ENCODE measurements around the gene KCND2.
"Not testable (repeated sequence)": the region's sequence is repeated elsewhere in the genome, so short reads cannot be mapped to it uniquely, and the experiment has no call there.

Gene KCND2

GRCh38 chr7:120502132-120502531 lies 229.2 kb downstream of the KCND2 start:
- no peak for DNase-seq (ENCODE audit: low read depth)

DNA sequence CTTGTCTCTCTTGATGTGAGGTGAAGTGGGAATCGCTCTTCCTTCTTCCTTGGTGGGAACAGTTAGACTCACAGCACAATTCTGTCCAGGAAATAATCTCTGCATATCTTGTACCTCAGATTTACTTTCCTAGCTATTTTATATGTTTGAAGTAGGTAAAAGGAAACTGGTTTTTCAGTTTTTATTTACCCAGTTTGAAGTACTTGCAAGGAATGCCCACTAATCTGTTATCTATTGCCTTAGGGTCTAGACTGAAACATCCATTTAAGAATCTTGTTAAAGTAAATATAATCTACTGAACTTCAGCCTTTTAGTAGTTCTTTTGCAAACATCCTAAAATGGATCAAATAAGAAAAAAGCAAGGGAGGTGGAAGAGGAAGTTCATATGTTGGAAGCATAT lies 229.8 kb downstream of the KCND2 start:
- DNase-seq (ENCODE audit: low read depth), result no peak

DNA sequence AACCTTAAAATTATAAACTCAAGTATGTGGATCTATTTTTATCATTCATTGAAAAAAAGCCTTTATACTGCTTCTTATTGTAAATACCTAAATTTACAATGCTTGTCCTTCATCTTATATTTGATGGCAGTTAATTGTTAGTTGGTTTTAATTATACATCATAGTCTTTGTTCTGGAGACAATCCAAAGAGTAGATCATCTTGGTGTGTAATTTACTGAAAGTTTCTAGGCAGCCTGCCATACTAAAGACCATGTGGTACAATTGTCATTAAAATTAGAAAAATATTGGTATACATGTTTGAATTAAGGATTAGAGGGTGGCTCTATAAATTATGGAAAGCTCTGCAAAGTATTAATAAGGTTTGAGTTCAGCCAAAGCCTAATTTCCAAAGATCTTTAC lies 231.4 kb downstream of the KCND2 start:
- no peak for DNase-seq (ENCODE audit: low read depth)

GRCh38 chr7:120505770-120506169 lies 232.8 kb downstream of the KCND2 start:
- DNase-seq (ENCODE audit: low read depth), result no peak

GRCh38 chr7:120512701-120513100 lies 239.7 kb downstream of the KCND2 start:
- no peak for DNase-seq (ENCODE audit: low read depth)

DNA sequence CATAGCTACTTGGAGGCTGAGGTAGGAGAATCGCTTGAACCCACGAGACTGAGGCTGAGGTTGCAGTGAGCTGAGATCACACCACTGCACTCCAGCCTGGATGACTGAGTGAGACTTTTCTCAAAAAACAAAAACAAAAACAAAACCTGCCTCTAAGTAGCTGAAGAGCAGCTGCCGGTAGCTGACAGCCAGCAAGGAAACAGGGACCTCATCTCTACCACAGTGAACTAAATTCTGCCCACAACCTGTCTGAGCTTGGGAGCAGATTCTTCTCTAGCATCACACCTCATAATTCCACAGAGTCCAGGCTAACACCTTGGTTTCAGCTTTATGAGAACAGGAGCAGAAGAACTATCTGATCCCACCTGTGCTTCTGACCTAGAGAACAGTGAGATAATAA lies 246.2 kb downstream of the KCND2 start:
- DNase-seq (ENCODE audit: low read depth), result no peak

- no peak for DNase-seq (ENCODE audit: low read depth)
Measured at GRCh38 chr7:120521761-120522737, 249.1 kb downstream of the KCND2 start.

DNA sequence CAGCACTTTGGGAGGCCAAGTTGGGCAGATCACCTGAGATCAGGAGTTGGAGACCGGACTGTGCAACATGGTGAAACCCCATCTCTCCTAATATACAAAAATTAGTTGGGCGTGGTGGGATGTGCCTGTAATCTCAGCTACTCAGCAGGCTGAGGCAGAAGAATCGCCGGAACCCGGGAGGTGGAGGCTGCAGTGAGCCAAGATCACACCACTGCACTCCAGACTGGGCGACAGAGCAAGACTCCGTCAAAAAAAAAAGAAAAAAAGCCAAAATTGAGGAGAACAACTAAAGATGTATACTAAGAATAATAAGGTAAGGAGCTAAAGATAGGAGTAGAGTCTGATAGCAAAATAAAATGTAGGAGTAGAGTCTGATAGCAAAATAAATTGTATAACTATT lies 251.0 kb downstream of the KCND2 start:
- DNase-seq (ENCODE audit: low read depth), result no peak

- DNase-seq (ENCODE audit: low read depth), result no peak
Measured at GRCh38 chr7:120526902-120527509, 254.0 kb downstream of the KCND2 start.

GRCh38 chr7:120529736-120530135 lies 256.8 kb downstream of the KCND2 start:
- DNase-seq (ENCODE audit: low read depth), result no peak

DNA sequence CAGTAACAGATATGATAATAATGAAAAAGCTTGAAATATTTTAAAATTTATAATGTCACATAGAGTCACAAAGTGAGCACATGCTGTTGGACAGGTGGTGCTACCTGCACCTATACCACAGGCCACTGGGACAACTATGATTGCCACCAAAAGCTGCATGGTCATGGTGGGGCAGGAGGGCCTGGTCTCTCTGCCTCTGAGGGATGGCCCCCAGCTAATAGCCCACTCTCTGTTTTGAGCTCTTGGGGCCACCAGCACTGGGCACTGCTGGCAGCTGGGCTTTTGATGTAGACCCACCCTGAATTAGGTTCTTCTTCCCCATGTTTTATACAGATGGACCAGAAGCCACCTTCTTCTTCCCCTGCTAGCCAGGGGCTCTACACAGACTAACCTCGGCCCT lies 265.4 kb downstream of the KCND2 start:
- DNase-seq (ENCODE audit: low read depth), result no peak

DNA sequence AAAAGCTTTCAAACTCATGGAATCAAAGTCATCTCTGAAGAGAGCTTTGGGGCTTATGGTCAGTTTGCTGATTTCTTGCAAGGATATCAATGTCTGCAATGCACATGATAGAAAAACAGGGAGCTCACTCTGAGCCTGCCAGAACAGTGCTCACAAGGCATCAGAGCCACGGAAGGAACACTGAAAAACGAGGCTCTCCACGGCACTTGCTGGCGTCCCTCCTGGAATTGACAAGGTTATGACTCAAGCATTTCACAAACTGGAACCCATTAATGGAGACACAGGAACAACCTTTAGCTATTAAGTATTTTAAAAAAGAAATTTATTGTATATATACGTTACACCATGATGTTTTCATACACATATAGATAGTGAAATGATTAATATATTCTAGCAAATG lies 266.3 kb downstream of the KCND2 start:
- no peak for DNase-seq (ENCODE audit: low read depth)

GRCh38 chr7:120547605-120548004 lies 274.6 kb downstream of the KCND2 start:
- no peak for DNase-seq (ENCODE audit: low read depth)

DNA sequence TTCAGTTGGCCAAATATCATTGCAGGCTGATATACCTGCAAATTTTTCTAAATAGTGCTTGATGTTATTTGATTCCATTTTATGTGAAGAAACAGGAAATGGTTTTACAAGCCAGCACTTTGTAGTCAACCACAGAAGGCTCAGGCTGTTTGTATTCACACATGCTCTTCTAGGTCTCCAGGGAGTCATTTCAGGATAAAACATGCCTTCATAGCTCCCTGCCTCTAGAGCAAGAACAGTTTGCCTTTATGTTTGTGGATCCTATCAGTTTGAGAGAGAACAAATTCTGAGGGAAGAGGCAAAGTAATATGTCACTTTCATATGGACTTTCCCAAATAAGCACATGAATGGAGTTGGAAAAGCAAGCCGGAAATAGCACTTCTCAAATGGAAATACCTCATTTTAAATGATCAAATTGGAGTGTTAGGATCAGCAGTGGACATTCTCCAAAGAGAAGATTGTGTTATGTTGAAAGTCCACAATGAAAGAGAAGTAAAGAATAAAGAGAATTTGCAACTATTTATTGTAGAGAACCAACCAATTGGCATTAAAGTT lies 277.6 kb downstream of the KCND2 start:
- no peak for DNase-seq (ENCODE audit: low read depth)

DNA sequence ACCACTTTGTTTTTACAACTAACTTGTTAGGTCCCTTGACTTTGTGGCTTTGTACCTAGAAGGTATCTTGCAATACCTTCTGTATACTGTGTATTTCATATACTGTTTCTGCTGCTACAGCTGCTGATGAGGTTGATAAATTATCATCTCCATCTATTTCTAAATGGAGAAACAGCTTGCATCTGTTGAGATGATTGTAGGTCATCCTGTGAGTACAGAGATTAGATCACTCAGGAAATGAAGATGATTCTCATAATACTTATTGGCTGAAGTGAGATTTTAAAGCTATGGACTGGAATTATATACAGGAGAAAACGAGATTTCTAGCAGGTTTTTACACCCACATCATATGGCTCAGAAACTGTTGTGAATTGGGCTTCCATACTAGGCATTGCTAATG lies 280.5 kb downstream of the KCND2 start:
- no peak for DNase-seq (ENCODE audit: low read depth)

DNA sequence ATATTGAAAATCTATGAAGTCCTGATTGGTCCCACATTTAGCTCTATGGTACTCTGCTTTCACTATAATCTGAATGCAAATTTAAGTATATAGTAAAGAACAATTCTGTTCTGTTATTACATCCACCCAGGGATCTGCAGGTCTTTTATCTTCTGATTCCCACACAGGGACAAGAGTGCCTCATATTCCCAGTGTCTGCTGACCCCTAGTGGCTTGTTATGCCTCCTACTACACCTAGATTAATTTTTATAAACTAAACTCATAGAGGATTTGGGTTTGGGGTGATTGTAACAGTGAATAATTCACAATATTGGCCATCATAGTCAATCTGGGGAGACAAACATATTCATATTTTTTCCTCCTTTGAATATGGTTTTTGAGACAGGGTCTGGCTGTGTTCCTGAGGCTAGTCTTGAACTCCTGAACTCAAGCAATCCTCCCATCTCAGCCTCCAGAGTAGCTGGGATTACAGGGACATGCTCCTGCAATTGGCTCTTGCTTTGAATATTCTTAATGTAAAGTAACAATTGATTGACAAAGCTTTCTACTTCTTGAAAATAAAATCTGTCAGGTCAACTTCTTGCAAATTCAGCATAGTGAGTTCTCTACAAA lies 282.1 kb downstream of the KCND2 start:
- DNase-seq (ENCODE audit: low read depth), result no peak

DNA sequence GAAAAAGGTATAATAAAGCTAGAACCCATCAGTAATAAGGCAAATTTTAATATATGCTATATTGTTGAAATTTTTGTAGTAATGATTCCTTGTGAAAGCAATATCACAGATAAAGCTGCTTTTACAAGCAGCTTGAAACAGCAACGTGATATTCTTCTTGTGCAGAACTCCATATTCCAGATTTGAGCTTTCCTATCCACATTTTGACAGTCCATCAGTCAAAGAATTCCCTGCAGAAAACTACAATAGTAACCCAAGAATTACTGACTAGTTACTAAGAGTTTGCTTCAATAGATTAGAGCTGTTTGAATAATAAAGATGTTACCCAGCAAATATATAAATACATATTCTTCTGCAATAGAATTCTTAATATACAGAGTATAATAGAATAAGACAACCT lies 291.2 kb downstream of the KCND2 start:
- no peak for DNase-seq (ENCODE audit: low read depth)

DNA sequence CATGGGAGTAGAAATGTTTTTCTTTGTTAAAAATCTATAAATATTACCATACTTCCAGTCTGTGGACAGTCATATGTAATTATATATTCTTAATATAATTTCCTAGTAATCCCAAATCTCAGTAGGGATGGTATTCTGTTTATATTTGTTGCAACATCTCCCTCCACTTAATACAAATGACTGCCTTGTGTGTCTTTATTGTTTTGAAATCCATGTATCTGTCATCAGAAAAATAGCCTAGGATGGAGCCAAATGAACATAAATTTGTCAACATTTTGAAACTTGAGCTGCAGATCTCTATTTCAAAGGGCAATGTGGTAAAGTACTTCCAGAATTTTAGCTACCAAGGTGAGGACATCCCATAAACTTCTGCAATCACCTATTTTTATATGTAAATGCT lies 294.2 kb downstream of the KCND2 start:
- no peak for DNase-seq (ENCODE audit: low read depth)

DNA sequence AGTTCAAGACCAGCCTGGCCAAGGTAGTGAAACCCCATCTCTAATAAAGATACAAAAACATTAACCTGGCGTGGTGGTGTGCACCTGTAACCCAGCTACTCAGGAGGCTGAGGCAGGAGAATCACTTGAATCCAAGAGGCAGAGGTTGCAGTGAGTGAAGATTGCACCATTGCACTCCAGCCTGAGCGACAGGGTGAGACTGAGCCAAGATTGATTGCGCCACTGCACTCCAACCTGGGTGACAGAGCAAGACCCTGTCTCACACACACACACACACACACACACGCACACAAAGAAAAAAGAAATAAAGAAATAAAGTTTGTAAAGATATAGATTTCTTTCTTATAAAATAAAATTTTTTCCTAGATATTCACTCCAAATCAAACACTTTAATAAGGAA lies 305.7 kb downstream of the KCND2 start:
- not testable (repeated sequence) for DNase-seq (ENCODE audit: low read depth)

- DNase-seq (ENCODE audit: low read depth), result no peak
Measured at GRCh38 chr7:120582916-120583315, 309.9 kb downstream of the KCND2 start.

DNA sequence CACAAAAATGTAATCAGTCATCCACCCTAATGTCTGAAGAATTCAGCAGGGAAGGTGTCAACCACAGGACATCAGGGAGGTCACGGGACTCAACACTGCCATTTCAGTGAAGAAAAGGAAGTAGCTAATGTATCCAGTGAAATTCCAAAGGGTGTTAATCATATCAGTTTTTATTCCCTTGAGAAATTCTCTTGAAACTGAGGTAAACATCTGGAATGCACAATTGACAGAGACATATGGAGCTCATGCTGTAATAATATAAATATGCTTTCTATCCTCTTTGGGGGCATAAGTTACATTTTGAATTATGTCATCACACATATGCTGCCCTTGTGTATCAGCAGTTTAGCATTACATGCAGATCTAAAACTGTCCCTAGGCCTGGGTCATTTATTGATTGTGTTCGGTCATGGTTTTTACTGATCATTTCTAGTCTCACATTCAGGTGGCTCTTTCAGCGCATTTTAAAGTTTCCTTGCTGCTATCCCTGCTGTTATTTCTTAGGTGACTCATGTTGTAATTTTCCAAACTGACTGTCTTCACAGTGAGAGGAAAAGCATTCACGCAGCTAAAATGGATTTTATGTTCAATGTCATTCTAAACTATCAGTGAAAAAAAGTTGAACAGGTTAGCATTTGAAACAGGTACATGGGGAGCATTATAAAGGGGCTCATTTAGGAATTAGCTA lies 311.1 kb downstream of the KCND2 start:
- no peak for DNase-seq (ENCODE audit: low read depth)

GRCh38 chr7:120586571-120586970 lies 313.6 kb downstream of the KCND2 start:
- no peak for DNase-seq (ENCODE audit: low read depth)
